GM12872 (cell line): ENCODE data around the gene C1QTNF8.

Experiments used
- CTCF ChIP-seq: IDR thresholded peaks from 3 replicates; pipeline ENCODE4 v1.5.1; 2011; ENCODE audit warnings: low read depth, mild to moderate bottlenecking, low read length, moderate library complexity; ENCODE audit not compliant: insufficient read depth

C1QTNF8 gene

GRCh38 chr16:1094601-1095449 is 1.2 kb downstream of the C1QTNF8 start:
- TF ChIP-seq CTCF, result no peak

GRCh38 chr16:1094124-1094479 is 1.9 kb downstream of the C1QTNF8 start:
- TF ChIP-seq CTCF, result no peak

- no peak for TF ChIP-seq CTCF
Observed at GRCh38 chr16:1093284-1094123, 2.5 kb downstream of the C1QTNF8 start.

- TF ChIP-seq CTCF, result no peak
Observed at GRCh38 chr16:1091992-1092552, 4.0 kb downstream of the C1QTNF8 start.

GRCh38 chr16:1090620-1091587 is 5.1 kb downstream of the C1QTNF8 start:
- TF ChIP-seq CTCF, result no peak

- TF ChIP-seq CTCF, result no peak
Observed at GRCh38 chr16:1089822-1090619, 6.0 kb downstream of the C1QTNF8 start.
